NT2/D1 (cell line): ENCODE measurements around the gene BLOC1S4.

ENCODE experiments used
- SUZ12 ChIP-seq: IDR thresholded peaks from 2 replicates; pipeline ENCODE4 v1.6.1; 2011; ENCODE audit not compliant: insufficient read length, insufficient read depth; ENCODE audit errors: extremely low read depth
- YY1 ChIP-seq: IDR thresholded peaks from 2 replicates; pipeline ENCODE4 v1.6.1; 2011; ENCODE audit not compliant: insufficient read length, insufficient read depth

- TF ChIP-seq YY1: no peak
- TF ChIP-seq SUZ12: no peak
Observed at GRCh38 chr4:6680372-6681034, 35.5 kb upstream of the BLOC1S4 start.
